Measurements from ENCODE around the gene NSMF. TPM values are rescaled to one million over a fixed set of nuclear protein-coding genes. Genes with fewer than 3 reads are reported as not detected.

Gene NSMF
- polyA plus RNA-seq, 1 donor (not counting 4 experiments of a cell fraction or from before 2014, with no cell fraction given) = 29.5 TPM

- no peaks in the 10 kb centered on the region for H3K27me3 ChIP-seq (ENCODE audit: control insufficient read depth, extremely low read depth, insufficient read depth, low read length)
- peak overlapping the region; percentile 37 for H3K9ac ChIP-seq (ENCODE audit: control insufficient read depth, extremely low read depth, insufficient read depth, low read length)
- H3K9me3 ChIP-seq (ENCODE audit: control insufficient read depth, low read depth, low read length) = no peaks in the 10 kb centered on the region
- FAIRE-seq (no peak), DNase-seq (ENCODE audit: low read depth, low spot score) (no peak)
- no peaks in the 10 kb centered on the region for H4K20me1 ChIP-seq (ENCODE audit: control insufficient read depth, extremely low read depth, insufficient read depth, low read length)
- H3K36me3 ChIP-seq (ENCODE audit: control insufficient read depth in 2 of 2, extremely low read depth in 1 of 2, insufficient read depth in 2 of 2, low read length in 2 of 2) = peaks cover 5 to 18% of the 10 kb centered on the region in 2 experiments
- dilution Hi-C loops (cut with MboI; ENCODE audit: extremely low pct_ligation_motif_present, low sequenced_read_pairs) = no loop called here
- H3K4me1 ChIP-seq (ENCODE audit: control insufficient read depth, extremely low read depth, insufficient read depth, low read length) = peaks cover 14% of the 10 kb centered on the region
- H3K27ac ChIP-seq (ENCODE audit: control insufficient read depth, insufficient read depth, low read length) = peak overlapping the region; percentile 20
- H3K9me1 ChIP-seq (ENCODE audit: control insufficient read depth, extremely low read depth, insufficient read depth, low read length) = no peaks in the 10 kb centered on the region
- TF ChIP-seq CTCF (optimal IDR thresholded peaks at IDR 0.05 in 1 of 3, IDR thresholded peaks at IDR 0.05 in 1 of 3, conservative IDR thresholded peaks at IDR 0.05 in 1 of 3; ENCODE audit: extremely low read depth in 1 of 3, insufficient read depth in 2 of 3, low read length in 3 of 3) (no peak), EZH2 (IDR thresholded peaks at IDR 0.05; ENCODE audit: low read length) (no peak)
- peaks cover 7% of the 10 kb centered on the region for H3K79me2 ChIP-seq (ENCODE audit: control insufficient read depth, insufficient read depth, low read length)
- H3K4me3 ChIP-seq (ENCODE audit: control insufficient read depth in 2 of 3, extremely low read depth in 1 of 3, insufficient read depth in 2 of 3, low read depth in 1 of 3, low read length in 3 of 3) = peak overlapping the region; percentile 30 to 52 (median 51)
- H2AFZ ChIP-seq (ENCODE audit: control insufficient read depth, low read length) = peak overlapping the region; percentile 44
- H3K4me2 ChIP-seq (ENCODE audit: control insufficient read depth, extremely low read depth, insufficient read depth, low read depth, low read length) = peak overlapping the region; percentile 66
Observed at GRCh38 chr9:137454145-137454596, 5.0 kb downstream of the NSMF start.

GRCh38 chr9:137453643-137454081, 5.5 kb downstream of the NSMF start:
- Histone ChIP-seq H3K27ac (ENCODE audit: control insufficient read depth, insufficient read depth, low read length) (no peak overlapping the region), H3K27me3 (ENCODE audit: control insufficient read depth, extremely low read depth, insufficient read depth, low read length) (no peaks in the 10 kb centered on the region), H3K9me1 (ENCODE audit: control insufficient read depth, extremely low read depth, insufficient read depth, low read length) (no peaks in the 10 kb centered on the region), H3K4me3 (ENCODE audit: control insufficient read depth in 2 of 3, extremely low read depth in 1 of 3, insufficient read depth in 2 of 3, low read depth in 1 of 3, low read length in 3 of 3) (peak overlapping the region; percentile 29 to 58 (median 51)), H3K9me3 (ENCODE audit: control insufficient read depth, low read depth, low read length) (no peaks in the 10 kb centered on the region), H3K79me2 (ENCODE audit: control insufficient read depth, insufficient read depth, low read length) (peaks cover 7% of the 10 kb centered on the region), H4K20me1 (ENCODE audit: control insufficient read depth, extremely low read depth, insufficient read depth, low read length) (no peaks in the 10 kb centered on the region), H2AFZ (ENCODE audit: control insufficient read depth, low read length) (peak overlapping the region; percentile 26), H3K9ac (ENCODE audit: control insufficient read depth, extremely low read depth, insufficient read depth, low read length) (peak overlapping the region; percentile 37), H3K4me1 (ENCODE audit: control insufficient read depth, extremely low read depth, insufficient read depth, low read length) (peaks cover 14% of the 10 kb centered on the region), H3K4me2 (ENCODE audit: control insufficient read depth, extremely low read depth, insufficient read depth, low read depth, low read length) (peak overlapping the region; percentile 76), H3K36me3 (ENCODE audit: control insufficient read depth in 2 of 2, extremely low read depth in 1 of 2, insufficient read depth in 2 of 2, low read length in 2 of 2) (peaks cover 8 to 21% of the 10 kb centered on the region in 2 experiments)
- DNase-seq (ENCODE audit: low read depth, low spot score) = peak; percentile 52
- no peak for FAIRE-seq
- TF ChIP-seq EZH2 (IDR thresholded peaks at IDR 0.05; ENCODE audit: low read length) (no peak), CTCF (optimal IDR thresholded peaks at IDR 0.05 in 1 of 3, IDR thresholded peaks at IDR 0.05 in 1 of 3, conservative IDR thresholded peaks at IDR 0.05 in 1 of 3; ENCODE audit: extremely low read depth in 1 of 3, insufficient read depth in 2 of 3, low read length in 3 of 3) (no peak)
- dilution Hi-C loops (cut with MboI; ENCODE audit: extremely low pct_ligation_motif_present, low sequenced_read_pairs) = no loop called here

Measured in keratinocyte (primary cell).